Measurements from ENCODE around the gene TRIP13. TPM values are rescaled to one million over a fixed set of nuclear protein-coding genes. Genes with fewer than 3 reads are reported as not detected.

Gene TRIP13
- total and polyA plus RNA-seq, 2 of the 13 experiments (the other 11 are each of a cell fraction or from before 2014, with no cell fraction given): 13.5 to 33.0 TPM

GRCh38 chr5:875931-876330, 16.8 kb upstream of the TRIP13 start:
- Histone ChIP-seq H3K4me1 (ENCODE audit: insufficient read depth, low read length) (no peaks in the 10 kb centered on the region), H3K4me2 (ENCODE audit: low read depth, low read length) (no peak overlapping the region), H3K36me3 (replicated peaks in 1 of 2; ENCODE audit: control insufficient read depth in 1 of 2, insufficient read depth in 2 of 2, low read length in 2 of 2) (peaks cover 27 to 68% of the 10 kb centered on the region in 2 experiments), H3K79me2 (ENCODE audit: insufficient read depth, low read length) (no peaks in the 10 kb centered on the region), H3K9me3 (ENCODE audit: low read length) (no peaks in the 10 kb centered on the region), H3K27ac (ENCODE audit: extremely low read length, insufficient read depth, low read length) (no peak overlapping the region), H3K27me3 (ENCODE audit: control insufficient read depth in 1 of 2, insufficient read depth in 2 of 2, low read length in 2 of 2) (no peaks in the 10 kb centered on the region), H3K4me3 (replicated peaks in 1 of 3; ENCODE audit: insufficient read depth in 1 of 3, low read depth in 2 of 3, low read length in 3 of 3) (no peak overlapping the region), H2AFZ (ENCODE audit: low read length) (no peak overlapping the region), H4K20me1 (ENCODE audit: insufficient read depth, low read length) (no peaks in the 10 kb centered on the region), H3K9ac (ENCODE audit: insufficient read depth, low read depth, low read length) (no peak overlapping the region)
- ChIA-PET POLR2A (no interaction called here), CTCF (ENCODE audit: low intra/inter-chr PET ratio, low total read pairs) (no interaction called here)
- intact Hi-C loops (cut with micrococcal nuclease; ENCODE audit: unreplicated experiment) (no loop called here), in situ Hi-C loops (cut with HindIII; ENCODE audit: extremely low pct_ligation_motif_present, low pct_unique_long_range_greater_than_20kb) (no loop called here)
- 97% methylated on average over 22 of the region's 24 CpGs for WGBS (ENCODE audit: low lambda C conversion rate)
- FAIRE-seq: no peak
- ATAC-seq: no peak
- no peak for TF ChIP-seq ZHX2 (IDR thresholded peaks at IDR 0.05; ENCODE audit: low read depth)
- TF ChIP-seq ZHX2 (CRISPR knock-in tag; IDR thresholded peaks at IDR 0.05; ENCODE audit: borderline replicate concordance): no peak
- peak; percentile 25 for TF ChIP-seq AGO2 (optimal IDR thresholded peaks at IDR 0.05; ENCODE audit: low read depth, low read length)
- no TSS peak for BruUV-seq (replicated peaks)
- no peak for DNase-seq (ENCODE audit: low spot score)

Data from HepG2 (cell line).